Bronchial epithelial cell (primary cell): ENCODE measurements around the gene AMTN. TPM values are rescaled to one million over a fixed set of nuclear protein-coding genes. Genes with fewer than 3 reads are reported as not detected.
"Not testable (repeated sequence)": the region's sequence is repeated elsewhere in the genome, so short reads cannot be mapped to it uniquely, and the experiment has no call there.

Source experiments
- DNase-seq: peaks from one replicate; pipeline ENCODE4 v3.0.0-alpha.2; 2010; ENCODE audit warnings: low read depth
- FAIRE-seq: peaks from 2 replicates; lab custom pipeline; 2011; peaks lifted over from hg19 to GRCh38; lab: Jason Lieb, UNC
- H3K27me3 ChIP-seq: 2 replicates; pipeline ENCODE4 v1.5.1; 2011; ENCODE audit warnings: low read length; ENCODE audit not compliant: control insufficient read depth, insufficient read depth
- H3K36me3 ChIP-seq: 2 replicates; pipeline ENCODE4 v1.5.1; 2011; ENCODE audit warnings: low read length; ENCODE audit not compliant: control insufficient read depth, insufficient read depth
- H3K4me3 ChIP-seq: 2 replicates; pipeline ENCODE4 v1.5.1; 2011; ENCODE audit warnings: mild to moderate bottlenecking, low read depth, low read length, control low read depth
- total RNA-seq: library from RNA; depleted of rRNA; stranded (reverse); fragments of >200 nt; gene quantifications from 2 replicates; pipeline ENCODE4 v1.2.1, GENCODE V29; 2014
- TF ChIP-seq, protein P1 (sequence below): IDR thresholded peaks from 2 replicates; pipeline ENCODE4 v1.5.1; 2011; ENCODE audit warnings: mild to moderate bottlenecking, moderate library complexity, low read length, control low read depth, inconsistent platforms; ENCODE audit not compliant: insufficient read depth, severe bottlenecking

Gene AMTN, protein sequence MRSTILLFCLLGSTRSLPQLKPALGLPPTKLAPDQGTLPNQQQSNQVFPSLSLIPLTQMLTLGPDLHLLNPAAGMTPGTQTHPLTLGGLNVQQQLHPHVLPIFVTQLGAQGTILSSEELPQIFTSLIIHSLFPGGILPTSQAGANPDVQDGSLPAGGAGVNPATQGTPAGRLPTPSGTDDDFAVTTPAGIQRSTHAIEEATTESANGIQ
- 0.38 and 0.79 TPM in 2 replicates for total RNA-seq

DNA sequence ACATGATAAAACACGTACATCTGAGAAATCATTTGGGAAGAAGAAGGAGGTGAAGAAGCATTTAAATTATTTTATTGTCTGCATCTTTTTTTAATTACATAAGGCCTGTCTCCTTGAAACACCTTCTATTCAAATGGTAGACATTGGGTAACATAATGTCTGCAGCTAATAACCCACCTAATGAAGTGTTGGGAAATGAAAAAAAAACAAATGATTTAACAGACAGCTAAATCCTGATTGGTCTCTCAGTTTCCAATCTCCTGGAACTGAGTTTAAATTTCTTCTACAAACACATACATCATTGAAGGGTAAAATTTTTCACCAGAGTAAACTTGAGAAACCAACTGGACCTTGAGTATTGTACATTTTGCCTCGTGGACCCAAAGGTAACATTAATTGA is at the start of gene AMTN:
Gene AMTN, plus strand, starts transcription at position 301 of the 400 bp plus-strand sequence. CDS start 209 bp downstream, outside the sequence.
- no peaks in the 10 kb centered on the region for H3K27me3 ChIP-seq
- no peak for DNase-seq
- no peaks in the 10 kb centered on the region for H3K36me3 ChIP-seq
- no peak for FAIRE-seq
- H3K4me3 ChIP-seq = no peak within 1 kb of the TSS
- TF ChIP-seq, protein P1, sequence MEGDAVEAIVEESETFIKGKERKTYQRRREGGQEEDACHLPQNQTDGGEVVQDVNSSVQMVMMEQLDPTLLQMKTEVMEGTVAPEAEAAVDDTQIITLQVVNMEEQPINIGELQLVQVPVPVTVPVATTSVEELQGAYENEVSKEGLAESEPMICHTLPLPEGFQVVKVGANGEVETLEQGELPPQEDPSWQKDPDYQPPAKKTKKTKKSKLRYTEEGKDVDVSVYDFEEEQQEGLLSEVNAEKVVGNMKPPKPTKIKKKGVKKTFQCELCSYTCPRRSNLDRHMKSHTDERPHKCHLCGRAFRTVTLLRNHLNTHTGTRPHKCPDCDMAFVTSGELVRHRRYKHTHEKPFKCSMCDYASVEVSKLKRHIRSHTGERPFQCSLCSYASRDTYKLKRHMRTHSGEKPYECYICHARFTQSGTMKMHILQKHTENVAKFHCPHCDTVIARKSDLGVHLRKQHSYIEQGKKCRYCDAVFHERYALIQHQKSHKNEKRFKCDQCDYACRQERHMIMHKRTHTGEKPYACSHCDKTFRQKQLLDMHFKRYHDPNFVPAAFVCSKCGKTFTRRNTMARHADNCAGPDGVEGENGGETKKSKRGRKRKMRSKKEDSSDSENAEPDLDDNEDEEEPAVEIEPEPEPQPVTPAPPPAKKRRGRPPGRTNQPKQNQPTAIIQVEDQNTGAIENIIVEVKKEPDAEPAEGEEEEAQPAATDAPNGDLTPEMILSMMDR = no peak

DNA sequence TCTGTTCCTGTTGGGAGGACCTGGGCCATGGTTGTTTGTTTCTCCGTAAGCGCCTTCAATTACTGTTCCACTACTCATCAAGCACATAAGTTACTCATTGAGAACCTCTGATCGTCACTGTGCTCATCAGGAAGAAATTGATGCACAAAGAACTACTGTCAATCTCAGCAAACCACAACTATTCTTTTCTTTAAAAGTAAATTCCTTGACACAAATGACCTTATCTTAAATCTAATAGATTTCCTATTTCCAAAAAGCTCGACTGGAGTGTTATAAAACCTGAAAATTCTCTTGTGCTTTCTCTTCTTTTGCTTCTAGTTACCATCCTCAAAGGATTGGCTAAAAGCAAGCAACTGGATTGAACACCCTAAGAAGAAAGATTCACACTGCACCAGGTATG is 46.5 kb upstream of the AMTN start, which contains the start of gene MUC7:
Gene MUC7, plus strand, starts transcription at position 301 of the 400 bp plus-strand sequence. CDS start 1,825 bp downstream, outside the sequence.
- no peaks in the 10 kb centered on the region for H3K36me3 ChIP-seq
- TF ChIP-seq, protein P1 = no peak
- FAIRE-seq (no peak), DNase-seq (no peak)
- no peaks in the 10 kb centered on the region for H3K27me3 ChIP-seq
- H3K4me3 ChIP-seq = no peak within 1 kb of the TSS

DNA sequence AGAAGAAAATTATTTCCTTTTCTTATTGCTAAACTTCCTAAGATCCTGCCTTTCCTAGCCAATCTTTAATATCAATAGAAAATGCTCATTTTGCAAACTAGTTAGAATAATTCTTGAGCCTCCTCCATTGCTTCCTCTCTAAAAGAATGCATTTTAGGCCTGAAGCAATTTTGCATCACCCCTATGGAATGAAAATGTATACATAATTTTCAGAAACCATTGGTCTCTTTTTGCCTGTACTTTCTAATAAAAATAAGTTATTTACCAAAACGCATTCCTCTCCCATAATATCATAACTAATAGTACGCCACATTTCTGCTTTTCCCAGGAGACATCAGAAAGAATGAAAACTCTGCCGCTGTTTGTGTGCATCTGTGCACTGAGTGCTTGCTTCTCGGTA is 44.7 kb upstream of the AMTN start:
- TF ChIP-seq, protein P1 = no peak
- H3K27me3 ChIP-seq = no peaks in the 10 kb centered on the region
- FAIRE-seq (no peak), DNase-seq (no peak)
- H3K4me3 ChIP-seq = no peak overlapping the region
- no peaks in the 10 kb centered on the region for H3K36me3 ChIP-seq

DNA sequence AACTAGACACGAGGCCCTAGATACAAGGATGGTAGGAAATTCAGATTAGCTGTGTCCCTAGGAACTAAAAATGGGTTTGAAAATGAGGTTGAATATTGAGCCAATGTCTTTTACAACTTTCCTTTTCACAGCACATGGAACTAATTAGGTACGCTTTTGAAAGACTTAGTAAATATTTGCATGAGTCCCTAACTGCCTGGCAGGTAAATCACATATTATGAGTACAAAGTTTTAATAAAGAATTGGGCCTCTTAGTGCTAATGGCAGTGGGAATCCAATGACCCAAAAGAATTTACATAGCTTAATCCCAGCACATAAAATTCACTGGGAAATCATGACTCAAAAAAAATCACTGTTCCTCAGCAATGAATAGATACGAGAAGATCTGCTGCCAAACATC is 29.6 kb upstream of the AMTN start:
- Histone ChIP-seq H3K36me3 (no peaks in the 10 kb centered on the region), H3K27me3 (no peaks in the 10 kb centered on the region), H3K4me3 (no peak overlapping the region)
- FAIRE-seq (no peak), DNase-seq (no peak)
- TF ChIP-seq, protein P1 = no peak

DNA sequence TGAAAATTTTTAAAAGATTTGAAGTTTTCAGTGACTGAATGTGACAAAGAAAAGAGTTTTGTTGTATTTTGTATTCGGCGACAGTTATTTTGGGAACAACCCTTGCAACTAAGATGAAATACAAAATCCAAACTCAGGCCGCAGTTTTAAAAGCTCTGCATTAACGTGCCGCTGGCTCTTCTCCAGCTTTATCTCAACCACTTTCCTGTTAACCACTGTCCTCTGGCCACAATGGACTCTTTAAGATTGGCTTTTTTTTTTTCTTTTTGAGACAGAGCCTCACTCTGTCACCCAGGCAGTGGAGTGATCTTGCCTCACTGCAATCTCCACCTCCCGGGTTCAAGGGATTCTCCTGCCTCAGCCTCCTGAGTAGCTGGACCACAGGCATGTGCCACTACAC is 22.1 kb upstream of the AMTN start:
- DNase-seq (no peak), FAIRE-seq (no peak)
- no peak overlapping the region for H3K4me3 ChIP-seq
- H3K36me3 ChIP-seq = no peaks in the 10 kb centered on the region
- TF ChIP-seq, protein P1 = no peak
- H3K27me3 ChIP-seq = no peaks in the 10 kb centered on the region

DNA sequence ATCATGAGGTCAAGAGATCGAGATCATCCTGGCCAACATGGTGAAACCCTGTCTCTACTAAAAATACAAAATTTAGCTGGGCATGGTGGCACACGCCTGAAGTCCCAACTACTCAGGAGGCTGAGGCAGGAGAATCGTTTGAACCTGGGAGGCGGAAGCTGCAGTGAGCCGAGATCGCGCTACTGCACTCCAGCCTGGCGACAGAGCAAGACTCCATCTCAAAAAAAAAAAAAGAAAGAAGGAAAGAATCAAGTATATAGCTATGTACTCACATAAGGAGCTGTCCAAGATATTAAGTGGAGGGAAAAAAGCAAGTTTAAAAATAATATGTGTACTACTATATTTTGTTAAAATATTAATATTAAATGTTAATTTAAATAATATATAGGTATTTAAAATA is 16.5 kb upstream of the AMTN start:
- not testable (repeated sequence) for DNase-seq, H3K4me3 ChIP-seq, H3K27me3 ChIP-seq, H3K36me3 ChIP-seq, FAIRE-seq
